ENCODE data around the gene NANS. TPM values are rescaled to one million over a fixed set of nuclear protein-coding genes. Genes with fewer than 3 reads are reported as not detected.
"Not testable (repeated sequence)": the region's sequence is repeated elsewhere in the genome, so short reads cannot be mapped to it uniquely, and the experiment has no call there.

NANS gene
- total RNA-seq, 1 donor from 2014 or later: 54.0 TPM

- Mint-ChIP-seq H3K4me1 (peaks cover 28% of the 10 kb centered on the region), H3K4me3 (no peak overlapping the region), H3K9me3 (no peaks in the 10 kb centered on the region), H3K27ac (no peak overlapping the region), H3K27me3 (no peaks in the 10 kb centered on the region), H3K36me3 (ENCODE audit: low read depth) (peaks cover 60% of the 10 kb centered on the region)
- DNase-seq: no peak
- intact Hi-C loops (cut with micrococcal nuclease): no loop called here
These were observed 31.2 kb downstream of the NANS start for GRCh38 chr9:98087420-98088354.

GRCh38 chr9:98090674-98091073 is 34.1 kb downstream of the NANS start:
- H3K4me3 Mint-ChIP-seq; intact Hi-C loops (cut with micrococcal nuclease); H3K27ac Mint-ChIP-seq; H3K27me3 Mint-ChIP-seq; H3K9me3 Mint-ChIP-seq; DNase-seq: not testable (repeated sequence)
- peaks cover 35% of the 10 kb centered on the region for H3K4me1 Mint-ChIP-seq
- peaks cover 64% of the 10 kb centered on the region for H3K36me3 Mint-ChIP-seq (ENCODE audit: low read depth)

- H3K36me3 Mint-ChIP-seq (ENCODE audit: low read depth): peaks cover 67% of the 10 kb centered on the region
- peaks cover 38% of the 10 kb centered on the region for H3K4me1 Mint-ChIP-seq
- no peak for DNase-seq
- no peaks in the 10 kb centered on the region for H3K27me3 Mint-ChIP-seq
- H3K9me3 Mint-ChIP-seq: no peaks in the 10 kb centered on the region
- intact Hi-C loops (cut with micrococcal nuclease): no loop called here
- peak overlapping the region; percentile 71 for H3K27ac Mint-ChIP-seq
- H3K4me3 Mint-ChIP-seq: peak overlapping the region; percentile 6
These were observed 35.4 kb downstream of the NANS start for GRCh38 chr9:98091735-98092612.

GRCh38 chr9:98092613-98092931 is 36.0 kb downstream of the NANS start:
- no peak for DNase-seq
- peak overlapping the region; percentile 6 for H3K4me3 Mint-ChIP-seq
- H3K27ac Mint-ChIP-seq: peak overlapping the region; percentile 71
- peaks cover 42% of the 10 kb centered on the region for H3K4me1 Mint-ChIP-seq
- H3K9me3 Mint-ChIP-seq: no peaks in the 10 kb centered on the region
- intact Hi-C loops (cut with micrococcal nuclease): no loop called here
- H3K36me3 Mint-ChIP-seq (ENCODE audit: low read depth): peaks cover 71% of the 10 kb centered on the region
- no peaks in the 10 kb centered on the region for H3K27me3 Mint-ChIP-seq

GRCh38 chr9:98094316-98094715 is 37.8 kb downstream of the NANS start:
- H3K9me3 Mint-ChIP-seq: no peaks in the 10 kb centered on the region
- intact Hi-C loops (cut with micrococcal nuclease): no loop called here
- no peak for DNase-seq
- H3K4me3 Mint-ChIP-seq: no peak overlapping the region
- H3K4me1 Mint-ChIP-seq: peaks cover 56% of the 10 kb centered on the region
- H3K27ac Mint-ChIP-seq: peak overlapping the region; percentile 74
- no peaks in the 10 kb centered on the region for H3K27me3 Mint-ChIP-seq
- H3K36me3 Mint-ChIP-seq (ENCODE audit: low read depth): peaks cover 79% of the 10 kb centered on the region

- H3K4me3 Mint-ChIP-seq: no peak overlapping the region
- DNase-seq: no peak
- H3K27ac Mint-ChIP-seq: peak overlapping the region; percentile 74
- peaks cover 56% of the 10 kb centered on the region for H3K4me1 Mint-ChIP-seq
- intact Hi-C loops (cut with micrococcal nuclease): no loop called here
- no peaks in the 10 kb centered on the region for H3K27me3 Mint-ChIP-seq
- H3K36me3 Mint-ChIP-seq (ENCODE audit: low read depth): peaks cover 76% of the 10 kb centered on the region
- no peaks in the 10 kb centered on the region for H3K9me3 Mint-ChIP-seq
These were observed 38.3 kb downstream of the NANS start for GRCh38 chr9:98094851-98095250.

- peaks cover 59% of the 10 kb centered on the region for H3K4me1 Mint-ChIP-seq
- peak overlapping the region; percentile 53 for H3K27ac Mint-ChIP-seq
- H3K27me3 Mint-ChIP-seq: no peaks in the 10 kb centered on the region
- H3K36me3 Mint-ChIP-seq (ENCODE audit: low read depth): peaks cover 75% of the 10 kb centered on the region
- no peak overlapping the region for H3K4me3 Mint-ChIP-seq
- intact Hi-C loops (cut with micrococcal nuclease): no loop called here
- no peaks in the 10 kb centered on the region for H3K9me3 Mint-ChIP-seq
- no peak for DNase-seq
These were observed 38.9 kb downstream of the NANS start for GRCh38 chr9:98095401-98095800.

- intact Hi-C loops (cut with micrococcal nuclease): loop anchor here (2.0 kb wide), 1 partner anchor 21 kb away; no protein-coding TSS in a partner anchor
- Mint-ChIP-seq H3K4me1 (peaks cover 62% of the 10 kb centered on the region), H3K9me3 (no peaks in the 10 kb centered on the region), H3K36me3 (ENCODE audit: low read depth) (peaks cover 74% of the 10 kb centered on the region), H3K27me3 (no peaks in the 10 kb centered on the region), H3K4me3 (no peak overlapping the region), H3K27ac (peak overlapping the region; percentile 89)
- DNase-seq: no peak
These were observed 39.6 kb downstream of the NANS start for GRCh38 chr9:98096091-98096490.

- intact Hi-C loops (cut with micrococcal nuclease): loop anchor here (1.0 to 2.0 kb wide), 4 partner anchors 10 to 41 kb away; partner anchors contain the start of gene NANS
- Mint-ChIP-seq H3K36me3 (ENCODE audit: low read depth) (peaks cover 66% of the 10 kb centered on the region), H3K27ac (peak overlapping the region; percentile 89), H3K27me3 (no peaks in the 10 kb centered on the region), H3K4me1 (peaks cover 69% of the 10 kb centered on the region), H3K9me3 (no peaks in the 10 kb centered on the region), H3K4me3 (peak overlapping the region; percentile 53)
- peak; percentile 87 for DNase-seq
These were observed 41.3 kb downstream of the NANS start for GRCh38 chr9:98097836-98098235.

GRCh38 chr9:98099346-98099745 is 42.8 kb downstream of the NANS start:
- Mint-ChIP-seq H3K36me3 (ENCODE audit: low read depth) (peaks cover 58% of the 10 kb centered on the region), H3K4me3 (peak overlapping the region; percentile 66), H3K4me1 (peaks cover 69% of the 10 kb centered on the region), H3K27ac (peak overlapping the region; percentile 89), H3K9me3 (no peaks in the 10 kb centered on the region), H3K27me3 (no peaks in the 10 kb centered on the region)
- intact Hi-C loops (cut with micrococcal nuclease): loop anchor here (2.0 kb wide), 1 partner anchor 43 kb away; the partner anchor contains the start of gene NANS
- DNase-seq: no peak

- no peaks in the 10 kb centered on the region for H3K27me3 Mint-ChIP-seq
- no peaks in the 10 kb centered on the region for H3K9me3 Mint-ChIP-seq
- intact Hi-C loops (cut with micrococcal nuclease): loop anchor here (2.0 to 5.0 kb wide), 2 partner anchors 43 to 178 kb away; partner anchors contain the start of genes NANS and TRMO
- H3K4me1 Mint-ChIP-seq: peaks cover 71% of the 10 kb centered on the region
- peak overlapping the region; percentile 66 for H3K4me3 Mint-ChIP-seq
- DNase-seq: no peak
- H3K27ac Mint-ChIP-seq: peak overlapping the region; percentile 89
- peaks cover 58% of the 10 kb centered on the region for H3K36me3 Mint-ChIP-seq (ENCODE audit: low read depth)
These were observed 43.4 kb downstream of the NANS start for GRCh38 chr9:98099898-98100297.

GRCh38 chr9:98100456-98100855 is 43.9 kb downstream of the NANS start:
- intact Hi-C loops (cut with micrococcal nuclease): loop anchor here (5.0 kb wide), 1 partner anchor 178 kb away; the partner anchor contains the start of gene TRMO

GRCh38 chr9:98101416-98101815 is 44.9 kb downstream of the NANS start:
- no peaks in the 10 kb centered on the region for H3K9me3 Mint-ChIP-seq
- peaks cover 74% of the 10 kb centered on the region for H3K4me1 Mint-ChIP-seq
- H3K27ac Mint-ChIP-seq: peak overlapping the region; percentile 93
- intact Hi-C loops (cut with micrococcal nuclease): loop anchor here (5.0 kb wide), 1 partner anchor 179 kb away; the partner anchor contains the start of gene TRMO
- H3K4me3 Mint-ChIP-seq: peak overlapping the region; percentile 80
- no peaks in the 10 kb centered on the region for H3K27me3 Mint-ChIP-seq
- peaks cover 57% of the 10 kb centered on the region for H3K36me3 Mint-ChIP-seq (ENCODE audit: low read depth)
- no peak for DNase-seq

More at GRCh38 chr9:98100456-98100855, 43.9 kb downstream of the NANS start:
- DNase-seq: no peak
- Mint-ChIP-seq H3K27me3 (no peaks in the 10 kb centered on the region), H3K9me3 (no peaks in the 10 kb centered on the region), H3K4me1 (peaks cover 70% of the 10 kb centered on the region), H3K36me3 (ENCODE audit: low read depth) (peaks cover 57% of the 10 kb centered on the region), H3K4me3 (no peak overlapping the region), H3K27ac (peak overlapping the region; percentile 89)
